ENCODE results near the gene AIFM3.

The AIFM3 gene

GRCh38 chr22:20922141-20922751, 44.8 kb upstream of the AIFM3 start:
- TF ChIP-seq TEAD4 (IDR thresholded peaks at IDR 0.05) (no peak), FOXM1 (IDR thresholded peaks at IDR 0.05; ENCODE audit: borderline replicate concordance, low read depth) (no peak), TCF12 (IDR thresholded peaks at IDR 0.05; ENCODE audit: low read depth) (no peak), RAD21 (IDR thresholded peaks at IDR 0.05; ENCODE audit: low read depth) (no peak), USF1 (IDR thresholded peaks at IDR 0.05) (no peak), NFIC (IDR thresholded peaks at IDR 0.05) (no peak), YY1 (IDR thresholded peaks at IDR 0.05; ENCODE audit: low read depth) (no peak), MAX (IDR thresholded peaks at IDR 0.05) (no peak), EGR1 (IDR thresholded peaks at IDR 0.05) (no peak), EP300 (IDR thresholded peaks at IDR 0.05; ENCODE audit: borderline replicate concordance) (no peak), TAF1 (IDR thresholded peaks at IDR 0.05; ENCODE audit: low read depth) (no peak), CREB1 (IDR thresholded peaks at IDR 0.05; ENCODE audit: low read depth) (no peak), CEBPB (IDR thresholded peaks at IDR 0.05) (no peak)
- TF ChIP-seq, protein P1, sequence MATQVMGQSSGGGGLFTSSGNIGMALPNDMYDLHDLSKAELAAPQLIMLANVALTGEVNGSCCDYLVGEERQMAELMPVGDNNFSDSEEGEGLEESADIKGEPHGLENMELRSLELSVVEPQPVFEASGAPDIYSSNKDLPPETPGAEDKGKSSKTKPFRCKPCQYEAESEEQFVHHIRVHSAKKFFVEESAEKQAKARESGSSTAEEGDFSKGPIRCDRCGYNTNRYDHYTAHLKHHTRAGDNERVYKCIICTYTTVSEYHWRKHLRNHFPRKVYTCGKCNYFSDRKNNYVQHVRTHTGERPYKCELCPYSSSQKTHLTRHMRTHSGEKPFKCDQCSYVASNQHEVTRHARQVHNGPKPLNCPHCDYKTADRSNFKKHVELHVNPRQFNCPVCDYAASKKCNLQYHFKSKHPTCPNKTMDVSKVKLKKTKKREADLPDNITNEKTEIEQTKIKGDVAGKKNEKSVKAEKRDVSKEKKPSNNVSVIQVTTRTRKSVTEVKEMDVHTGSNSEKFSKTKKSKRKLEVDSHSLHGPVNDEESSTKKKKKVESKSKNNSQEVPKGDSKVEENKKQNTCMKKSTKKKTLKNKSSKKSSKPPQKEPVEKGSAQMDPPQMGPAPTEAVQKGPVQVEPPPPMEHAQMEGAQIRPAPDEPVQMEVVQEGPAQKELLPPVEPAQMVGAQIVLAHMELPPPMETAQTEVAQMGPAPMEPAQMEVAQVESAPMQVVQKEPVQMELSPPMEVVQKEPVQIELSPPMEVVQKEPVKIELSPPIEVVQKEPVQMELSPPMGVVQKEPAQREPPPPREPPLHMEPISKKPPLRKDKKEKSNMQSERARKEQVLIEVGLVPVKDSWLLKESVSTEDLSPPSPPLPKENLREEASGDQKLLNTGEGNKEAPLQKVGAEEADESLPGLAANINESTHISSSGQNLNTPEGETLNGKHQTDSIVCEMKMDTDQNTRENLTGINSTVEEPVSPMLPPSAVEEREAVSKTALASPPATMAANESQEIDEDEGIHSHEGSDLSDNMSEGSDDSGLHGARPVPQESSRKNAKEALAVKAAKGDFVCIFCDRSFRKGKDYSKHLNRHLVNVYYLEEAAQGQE (IDR thresholded peaks at IDR 0.05; ENCODE audit: low read depth), result no peak

DNA sequence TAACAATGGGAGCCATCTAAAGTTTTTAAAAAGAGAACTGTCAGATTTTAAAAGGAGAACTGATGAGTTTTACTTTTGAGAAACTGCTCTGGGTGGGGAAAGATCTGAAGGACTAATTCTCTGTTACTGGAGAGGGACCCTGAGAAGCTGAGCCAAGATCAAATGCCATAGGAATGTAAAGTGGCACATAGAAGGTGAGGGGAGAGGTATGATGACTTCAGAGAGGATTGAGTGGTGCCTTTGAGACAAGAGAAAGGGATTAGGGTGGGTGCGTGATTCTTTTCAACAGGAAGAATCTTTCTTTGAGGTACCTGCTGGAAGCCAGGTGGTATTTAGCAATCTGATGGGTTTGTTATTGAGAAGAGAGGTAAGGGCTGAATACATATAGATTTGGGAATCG, 40.8 kb upstream of the AIFM3 start:
- no peak for TF ChIP-seq ZBTB7A (IDR thresholded peaks at IDR 0.05; ENCODE audit: low read depth)
- no peak for TF ChIP-seq TEAD4 (IDR thresholded peaks at IDR 0.05)
- TF ChIP-seq FOXM1 (IDR thresholded peaks at IDR 0.05; ENCODE audit: borderline replicate concordance, low read depth), result no peak
- TF ChIP-seq RAD21 (IDR thresholded peaks at IDR 0.05; ENCODE audit: low read depth), result no peak
- no peak for TF ChIP-seq CEBPB (IDR thresholded peaks at IDR 0.05)
- TF ChIP-seq USF1 (IDR thresholded peaks at IDR 0.05), result no peak
- no peak for TF ChIP-seq YY1 (IDR thresholded peaks at IDR 0.05; ENCODE audit: low read depth)
- TF ChIP-seq NFIC (IDR thresholded peaks at IDR 0.05), result no peak
- TF ChIP-seq, protein P1 (IDR thresholded peaks at IDR 0.05; ENCODE audit: low read depth), result no peak
- TF ChIP-seq TAF1 (IDR thresholded peaks at IDR 0.05; ENCODE audit: low read depth), result no peak
- TF ChIP-seq MAX (IDR thresholded peaks at IDR 0.05), result no peak

DNA sequence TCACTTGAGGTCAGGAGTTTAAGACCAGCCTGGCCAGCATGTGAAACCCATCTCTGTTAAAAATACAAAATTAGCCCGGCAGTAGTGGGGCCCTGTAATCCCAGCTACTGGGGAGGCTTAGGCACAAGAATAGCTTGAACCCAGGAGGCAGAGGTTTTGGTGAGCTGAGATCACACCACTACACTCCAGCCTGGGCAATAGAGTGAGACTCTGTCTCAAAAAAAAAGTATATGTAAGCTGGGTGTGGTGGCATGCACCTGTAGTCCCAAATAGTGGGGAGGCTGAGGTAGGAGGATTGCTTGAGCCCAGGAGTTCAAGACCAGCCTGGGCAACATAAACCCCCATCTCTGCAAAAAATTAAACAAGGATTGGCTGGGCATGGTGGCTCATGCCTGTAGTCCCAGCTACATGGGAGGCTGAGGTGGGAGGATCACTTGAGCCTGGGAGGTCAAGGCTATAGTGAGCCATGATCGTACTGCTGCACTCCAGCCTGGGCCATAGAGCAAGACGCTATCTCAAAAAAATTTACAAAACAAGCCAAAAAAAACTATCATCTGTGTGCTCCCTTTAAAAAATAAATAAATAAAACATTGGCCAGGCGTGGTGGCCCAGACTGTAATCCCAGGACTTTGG, 39.0 kb upstream of the AIFM3 start:
- TF ChIP-seq TAF1 (IDR thresholded peaks at IDR 0.05; ENCODE audit: low read depth), result no peak

GRCh38 chr22:20928573-20928967, 38.5 kb upstream of the AIFM3 start:
- TF ChIP-seq TCF12 (IDR thresholded peaks at IDR 0.05; ENCODE audit: low read depth), result no peak
- TF ChIP-seq, protein P1 (IDR thresholded peaks at IDR 0.05; ENCODE audit: low read depth), result no peak
- no peak for TF ChIP-seq CEBPB (IDR thresholded peaks at IDR 0.05)
- TF ChIP-seq TAF1 (IDR thresholded peaks at IDR 0.05; ENCODE audit: low read depth), result no peak
- TF ChIP-seq EP300 (IDR thresholded peaks at IDR 0.05; ENCODE audit: borderline replicate concordance), result no peak
- no peak for TF ChIP-seq TEAD4 (IDR thresholded peaks at IDR 0.05)
- TF ChIP-seq YY1 (IDR thresholded peaks at IDR 0.05; ENCODE audit: low read depth), result no peak

- TF ChIP-seq TCF12 (IDR thresholded peaks at IDR 0.05; ENCODE audit: low read depth), result no peak
- no peak for TF ChIP-seq NFIC (IDR thresholded peaks at IDR 0.05)
- TF ChIP-seq CEBPB (IDR thresholded peaks at IDR 0.05), result no peak
- TF ChIP-seq USF1 (IDR thresholded peaks at IDR 0.05), result no peak
- no peak for TF ChIP-seq EP300 (IDR thresholded peaks at IDR 0.05; ENCODE audit: borderline replicate concordance)
- TF ChIP-seq YY1 (IDR thresholded peaks at IDR 0.05; ENCODE audit: low read depth), result no peak
- no peak for TF ChIP-seq ZBTB7A (IDR thresholded peaks at IDR 0.05; ENCODE audit: low read depth)
- no peak for TF ChIP-seq TEAD4 (IDR thresholded peaks at IDR 0.05)
- TF ChIP-seq CREB1 (IDR thresholded peaks at IDR 0.05; ENCODE audit: low read depth), result no peak
- TF ChIP-seq TAF1 (IDR thresholded peaks at IDR 0.05; ENCODE audit: low read depth), result no peak
- no peak for TF ChIP-seq RAD21 (IDR thresholded peaks at IDR 0.05; ENCODE audit: low read depth)
- TF ChIP-seq, protein P1 (IDR thresholded peaks at IDR 0.05; ENCODE audit: low read depth), result no peak
- TF ChIP-seq MAX (IDR thresholded peaks at IDR 0.05), result no peak
- no peak for TF ChIP-seq EGR1 (IDR thresholded peaks at IDR 0.05)
- no peak for TF ChIP-seq FOXM1 (IDR thresholded peaks at IDR 0.05; ENCODE audit: borderline replicate concordance, low read depth)
These were observed 37.1 kb upstream of the AIFM3 start for GRCh38 chr22:20930004-20930403.

All from Ishikawa (cell line).